Endothelial cell of umbilical vein (primary cell): Measurements from ENCODE around the gene PRKAR1B. TPM values are rescaled to one million over a fixed set of nuclear protein-coding genes. Genes with fewer than 3 reads are reported as not detected.

Source experiments
- BruUV-seq: library from RNA; stranded (reverse); fragments of 400-500 nt; replicated peaks from 2 replicates; lab custom pipeline; 2021; lab: Mats Ljungman, UMichigan
- CTCF ChIA-PET: fragments of 300-600, 350-600 bp; sonication (Branson Sonifier 250); formaldehyde crosslinking; loops from one replicate; lab custom pipeline; 2021; ENCODE audit warnings: antibody characterized with exemption, inconsistent platforms; lab: Charles Lee
- POLR2A ChIA-PET: fragments of 300-600, 350-600 bp; sonication (Branson Sonifier 250); formaldehyde crosslinking; loops from one replicate; lab custom pipeline; 2021; ENCODE audit warnings: antibody characterized with exemption, inconsistent platforms; lab: Charles Lee
- DNase-seq: peaks from one replicate; pipeline ENCODE4 v3.0.0-alpha.2; 2011; ENCODE audit warnings: low read depth, low spot score
- FAIRE-seq: peaks from 2 replicates; lab custom pipeline; 2011; peaks lifted over from hg19 to GRCh38; lab: Jason Lieb, UNC
- H2AFZ ChIP-seq: 2 replicates; pipeline ENCODE4 v1.6.0; 2012; ENCODE audit warnings: low read depth, low read length, control low read depth, inconsistent platforms
- H3K27ac ChIP-seq: 2 replicates; pipeline ENCODE4 v1.5.1; 2011; ENCODE audit warnings: low read depth, mild to moderate bottlenecking, control low read depth, low read length, moderate library complexity; ENCODE audit not compliant: insufficient read depth
- H3K27me3 ChIP-seq, 2 experiments: 2 replicates each; pipeline versions ENCODE4 v1.6.0 to v1.6.1; 2011; ENCODE audit warnings: low read length in 2 of 2, mixed read lengths in 1 of 2; ENCODE audit not compliant: control insufficient read depth in 2 of 2, insufficient read depth in 2 of 2
- H3K36me3 ChIP-seq, 2 experiments: 2 replicates in 1 of 2; 3 replicates in 1 of 2; pipeline ENCODE4 v1.5.1; 2011; ENCODE audit warnings: low read length in 2 of 2, mild to moderate bottlenecking in 1 of 2, moderate library complexity in 1 of 2; ENCODE audit not compliant: control insufficient read depth in 2 of 2, insufficient read depth in 2 of 2; ENCODE audit errors: extremely low read depth in 1 of 2
- H3K4me1 ChIP-seq: 3 replicates; pipeline ENCODE4 v1.5.1; 2011; ENCODE audit warnings: mild to moderate bottlenecking, low read length; ENCODE audit not compliant: control insufficient read depth, insufficient read depth; ENCODE audit errors: extremely low read depth
- H3K4me2 ChIP-seq: 2 replicates; pipeline ENCODE4 v1.6.1; 2011; ENCODE audit warnings: low read length, control low read depth, mixed read lengths; ENCODE audit not compliant: insufficient read depth
- H3K4me3 ChIP-seq, 3 experiments: fragments of 200-600 bp in 1 of 3; sonication (generic), shearing (Covaris generic) in 1 of 3; replicated peaks in 1 of 3; 2 replicates each; pipeline ENCODE4 v1.5.1; 2011 to 2016; ENCODE audit warnings: control low read depth in 3 of 3, low read length in 3 of 3, mild to moderate bottlenecking in 2 of 3, inconsistent platforms in 1 of 3, low read depth in 1 of 3, moderate library complexity in 1 of 3; ENCODE audit not compliant: insufficient read depth in 1 of 3
- H3K79me2 ChIP-seq: 2 replicates; pipeline ENCODE4 v1.6.0; 2012; ENCODE audit warnings: low read length, inconsistent platforms; ENCODE audit not compliant: control insufficient read depth, insufficient read depth
- H3K9ac ChIP-seq: replicated peaks from 2 replicates; pipeline ENCODE3; 2011; ENCODE audit warnings: low read length, control low read depth; ENCODE audit not compliant: insufficient read depth; ENCODE audit errors: extremely low read depth
- H3K9me1 ChIP-seq: replicated peaks from 3 replicates; pipeline ENCODE4 v1.6.0; 2011; ENCODE audit warnings: mild to moderate bottlenecking, low read length; ENCODE audit not compliant: control insufficient read depth, insufficient read depth; ENCODE audit errors: extremely low read depth
- H3K9me3 ChIP-seq: replicated peaks from 2 replicates; pipeline ENCODE4 v1.5.1; 2012; ENCODE audit warnings: low read length, inconsistent platforms; ENCODE audit not compliant: control insufficient read depth, insufficient read depth
- H4K20me1 ChIP-seq: replicated peaks from 2 replicates; pipeline ENCODE3; 2011; ENCODE audit warnings: mild to moderate bottlenecking, low read length; ENCODE audit not compliant: control insufficient read depth, insufficient read depth; ENCODE audit errors: extremely low read depth
- CTCF ChIP-seq, 2 donors: IDR thresholded peaks; 1 replicate in 1 of 2; 2 replicates in 1 of 2; pipeline ENCODE4 v1.5.1; 2011; ENCODE audit warnings: low read length in 2 of 2, mild to moderate bottlenecking in 2 of 2, moderate library complexity in 2 of 2, control low read depth in 1 of 2, inconsistent platforms in 1 of 2, low read depth in 1 of 2; ENCODE audit not compliant: insufficient read depth in 1 of 2; ENCODE audit errors: extremely low read depth in 1 of 2
- EZH2 ChIP-seq: IDR thresholded peaks from 2 replicates; pipeline ENCODE4 v1.6.1; 2012; ENCODE audit warnings: borderline replicate concordance, low read depth, mild to moderate bottlenecking, moderate library complexity, low read length, inconsistent platforms; ENCODE audit not compliant: severe bottlenecking
- FOS ChIP-seq: IDR thresholded peaks from 2 replicates; pipeline ENCODE4 v1.6.1; 2011; ENCODE audit warnings: mild to moderate bottlenecking, low read length, moderate library complexity, borderline replicate concordance; ENCODE audit not compliant: insufficient read depth
- MYC ChIP-seq: IDR thresholded peaks from one replicate; pipeline ENCODE4 v1.6.1; 2011; ENCODE audit warnings: mild to moderate bottlenecking, low read depth, low read length
- POLR2AphosphoS5 ChIP-seq: IDR thresholded peaks from 2 replicates; pipeline ENCODE4 v1.6.1; 2012; ENCODE audit warnings: low read depth, mild to moderate bottlenecking, control low read depth, low read length, moderate library complexity; ENCODE audit not compliant: insufficient read depth
- dilution Hi-C: fragments of 300-500 bp; cut with MboI; formaldehyde crosslinking; loops from one replicate; pipeline ENCODE4 v1.15.0; 2019; ENCODE audit warnings: low sequenced_read_pairs; ENCODE audit not compliant: extremely low pct_ligation_motif_present
- intact Hi-C: fragments of 100-400 bp; cut with micrococcal nuclease; formaldehyde crosslinking; loops from one replicate; pipeline ENCODE4 v1.10.0; 2022
- polyA plus RNA-seq, 4 experiments: library from polyadenylated mRNA; depleted of rRNA in 3 of 4; stranded (reverse) in 3 of 4; unstranded in 1 of 4; fragments of >200 nt; gene quantifications; 2 replicates each; pipeline versions ENCODE4 v1.2.1 to v1.2.3, GENCODE V29; 2011 to 2012; ENCODE audit warnings: missing spikeins in 1 of 4
- total RNA-seq: library from RNA; stranded (reverse); gene quantifications from 2 replicates; pipeline ENCODE4 v1.2.3, GENCODE V29; 2021

PRKAR1B gene
- total and polyA plus RNA-seq, 2 donors (not counting 3 experiments of a cell fraction or from before 2014, with no cell fraction given), result 15.4 to 29.2 TPM

GRCh38 chr7:596071-596818 lies 130.8 kb downstream of the PRKAR1B start:
- CTCF ChIA-PET, result no interaction called here
- Histone ChIP-seq H3K36me3 (peaks cover 0 to 2% of the 10 kb centered on the region in 2 experiments), H3K9me3 (no peaks in the 10 kb centered on the region), H3K79me2 (no peaks in the 10 kb centered on the region), H3K27me3 (no peaks in the 10 kb centered on the region), H3K4me3 (no peak overlapping the region), H3K9me1 (no peaks in the 10 kb centered on the region), H4K20me1 (no peaks in the 10 kb centered on the region), H3K4me2 (no peak overlapping the region), H3K9ac (no peak overlapping the region), H3K4me1 (peaks cover 1% of the 10 kb centered on the region), H2AFZ (no peak overlapping the region), H3K27ac (no peak overlapping the region)
- POLR2A ChIA-PET, result no interaction called here
- TF ChIP-seq CTCF (IDR thresholded peaks at IDR 0.05; ENCODE audit: extremely low read depth in 1 of 2, insufficient read depth in 1 of 2, low read depth in 1 of 2, low read length in 2 of 2) (no peak), MYC (no peak), POLR2AphosphoS5 (no peak), FOS (no peak), EZH2 (no peak)
- no peak for DNase-seq
- dilution Hi-C loops (no loop called here), intact Hi-C loops (no loop called here)
- FAIRE-seq, result no peak
- no TSS peak for BruUV-seq
